H9 (cell line): ENCODE measurements around the gene DPH3. TPM values are rescaled to one million over a fixed set of nuclear protein-coding genes. Genes with fewer than 3 reads are reported as not detected.
A peak's percentile ranks its signal among the peaks of the same experiment; 100 is the strongest.

Source experiments
- DNase-seq: peaks from one replicate; pipeline ENCODE4 v3.0.0-alpha.2; 2017
- H2AFZ ChIP-seq: one replicate; pipeline ENCODE4 v1.6.1; 2013; ENCODE audit warnings: mild to moderate bottlenecking, low read length, control low read depth, moderate library complexity
- H2AK5ac ChIP-seq: 2 replicates; pipeline ENCODE4 v1.6.1; 2013; ENCODE audit warnings: low read length, control low read depth, mixed read lengths; ENCODE audit not compliant: insufficient read length
- H2BK120ac ChIP-seq: one replicate; pipeline ENCODE4 v1.6.1; 2013; ENCODE audit warnings: low read depth, mild to moderate bottlenecking, low read length, control low read depth, inconsistent platforms; ENCODE audit not compliant: poor library complexity, severe bottlenecking
- H2BK12ac ChIP-seq: 2 replicates; pipeline ENCODE4 v1.6.1; 2013; ENCODE audit warnings: low read length, control low read depth, mixed read lengths, low read depth; ENCODE audit not compliant: insufficient read length
- H2BK15ac ChIP-seq: 2 replicates; pipeline ENCODE4 v1.6.1; 2013; ENCODE audit warnings: low read depth, low read length, control low read depth
- H2BK20ac ChIP-seq: one replicate; pipeline ENCODE4 v1.6.1; 2013; ENCODE audit warnings: low read depth, mild to moderate bottlenecking, low read length, control low read depth, inconsistent platforms; ENCODE audit not compliant: poor library complexity, severe bottlenecking
- H2BK5ac ChIP-seq: 2 replicates; pipeline ENCODE4 v1.6.1; 2013; ENCODE audit warnings: low read length, control low read depth, mixed read lengths; ENCODE audit not compliant: insufficient read length
- H3K14ac ChIP-seq: 2 replicates; pipeline ENCODE4 v1.6.1; 2013; ENCODE audit warnings: low read length, control low read depth; ENCODE audit not compliant: insufficient read depth
- H3K18ac ChIP-seq: 2 replicates; pipeline ENCODE4 v1.6.1; 2013; ENCODE audit warnings: low read depth, mild to moderate bottlenecking, mixed read lengths, low read length, control low read depth; ENCODE audit not compliant: insufficient read length
- H3K23ac ChIP-seq: 2 replicates; pipeline ENCODE4 v1.6.1; 2013; ENCODE audit warnings: low read length, control low read depth, mixed read lengths, low read depth; ENCODE audit not compliant: insufficient read length
- H3K23me2 ChIP-seq: 2 replicates; pipeline ENCODE4 v1.6.1; 2013; ENCODE audit warnings: low read depth, mild to moderate bottlenecking, mixed read lengths, low read length, control low read depth; ENCODE audit not compliant: insufficient read length, poor library complexity, severe bottlenecking
- H3K27ac ChIP-seq: 2 replicates; pipeline ENCODE4 v1.5.1; 2013; ENCODE audit warnings: low read length, control low read depth, mixed read lengths, low read depth; ENCODE audit not compliant: insufficient read length
- H3K27me3 ChIP-seq: 2 replicates; pipeline ENCODE4 v1.6.1; 2013; ENCODE audit warnings: low read length, control low read depth, inconsistent platforms; ENCODE audit not compliant: insufficient read depth
- H3K4ac ChIP-seq: 2 replicates; pipeline ENCODE4 v1.6.1; 2013; ENCODE audit warnings: low read depth, mild to moderate bottlenecking, control low read depth, inconsistent platforms, low read length, moderate library complexity
- H3K4me1 ChIP-seq: 2 replicates; pipeline ENCODE4 v1.6.1; 2013; ENCODE audit warnings: low read length, control low read depth, inconsistent platforms; ENCODE audit not compliant: insufficient read depth
- H3K4me2 ChIP-seq: 2 replicates; pipeline ENCODE4 v1.6.1; 2013; ENCODE audit warnings: low read length, control low read depth, mixed read lengths; ENCODE audit not compliant: insufficient read length, insufficient read depth
- H3K56ac ChIP-seq: 2 replicates; pipeline ENCODE4 v1.6.1; 2013; ENCODE audit warnings: low read depth, mild to moderate bottlenecking, mixed read lengths, low read length, control low read depth; ENCODE audit not compliant: insufficient read length
- H3K79me1 ChIP-seq: 2 replicates; pipeline ENCODE4 v1.6.1; 2013; ENCODE audit warnings: low read depth, mild to moderate bottlenecking, moderate library complexity, low read length, control low read depth, inconsistent platforms; ENCODE audit not compliant: insufficient read depth, poor library complexity, severe bottlenecking
- H3K79me2 ChIP-seq: 2 replicates; pipeline ENCODE4 v1.6.1; 2013; ENCODE audit warnings: low read length, control low read depth, inconsistent platforms; ENCODE audit not compliant: insufficient read depth
- H3K9ac ChIP-seq: 2 replicates; pipeline ENCODE4 v1.6.1; 2013; ENCODE audit warnings: low read length, control low read depth, mixed read lengths; ENCODE audit not compliant: insufficient read length; ENCODE audit errors: extremely low read depth
- H3K9me3 ChIP-seq: one replicate; pipeline ENCODE4 v1.6.1; 2013; ENCODE audit warnings: low read depth, low read length, inconsistent platforms; ENCODE audit not compliant: control insufficient read depth
- H3T11ph ChIP-seq: one replicate; pipeline ENCODE4 v1.6.1; 2013; ENCODE audit warnings: mild to moderate bottlenecking, low read length, control low read depth, inconsistent platforms
- H4K20me1 ChIP-seq: one replicate; pipeline ENCODE4 v1.6.1; 2013; ENCODE audit not compliant: control insufficient read depth, insufficient read length, insufficient read depth
- H4K5ac ChIP-seq: 2 replicates; pipeline ENCODE4 v1.6.1; 2013; ENCODE audit warnings: low read depth, mild to moderate bottlenecking, mixed read lengths, low read length, control low read depth; ENCODE audit not compliant: insufficient read length
- H4K8ac ChIP-seq: replicated peaks from 2 replicates; pipeline ENCODE4 v1.6.1; 2013; ENCODE audit warnings: low read length, control low read depth, mixed read lengths, low read depth; ENCODE audit not compliant: insufficient read length
- H4K91ac ChIP-seq: 2 replicates; pipeline ENCODE4 v1.6.1; 2013; ENCODE audit warnings: low read depth, mild to moderate bottlenecking, moderate library complexity, mixed read lengths, low read length, control low read depth; ENCODE audit not compliant: insufficient read length
- H3K27ac Mint-ChIP-seq, 3 experiments: 2 replicates in 2 of 3; 3 replicates in 1 of 3; pipeline ENCODE4 v1.8.0; 2020 to 2021; ENCODE audit warnings: mixed read lengths in 3 of 3, mild to moderate bottlenecking in 1 of 3, moderate library complexity in 1 of 3
- H3K27me3 Mint-ChIP-seq: 2 replicates; pipeline ENCODE4 v1.8.0; 2021; ENCODE audit warnings: low read depth, mild to moderate bottlenecking, moderate library complexity, mixed read lengths
- H3K36me3 Mint-ChIP-seq, 3 experiments: 2 replicates in 2 of 3; 3 replicates in 1 of 3; pipeline ENCODE4 v1.8.0; 2020 to 2021; ENCODE audit warnings: low read depth in 3 of 3, mixed read lengths in 3 of 3; ENCODE audit not compliant: insufficient read depth in 1 of 3
- H3K4me1 Mint-ChIP-seq, 2 experiments: 2 replicates each; pipeline ENCODE4 v1.8.0; 2020; ENCODE audit warnings: mixed read lengths in 2 of 2
- H3K4me3 Mint-ChIP-seq, 2 experiments: 2 replicates in 1 of 2; 3 replicates in 1 of 2; pipeline ENCODE4 v1.8.0; 2020 to 2021; ENCODE audit warnings: mild to moderate bottlenecking in 2 of 2, mixed read lengths in 2 of 2, moderate library complexity in 1 of 2
- H3K9me3 Mint-ChIP-seq, 2 experiments: 2 replicates in 1 of 2; 3 replicates in 1 of 2; pipeline ENCODE4 v1.8.0; 2020; ENCODE audit warnings: mild to moderate bottlenecking in 2 of 2, mixed read lengths in 2 of 2, moderate library complexity in 1 of 2
- CTCF ChIP-seq: fragments of 200-600 bp; sonication (generic); conservative IDR thresholded peaks from 3 replicates; pipeline ENCODE4 v1.8.0; 2021; ENCODE audit warnings: antibody characterized with exemption, mild to moderate bottlenecking
- WGBS: extraction: QIAGEN DNeasy Blood & Tissue Kit; methylation state at CpG from one replicate; pipeline ENCODE4 v1.1.7; 2013; ENCODE audit warnings: missing lambda C conversion rate, low lambda C conversion rate, mixed read lengths; ENCODE audit not compliant: insufficient read length; ENCODE audit errors: extremely low coverage; 5-methylcytosine and 5-hydroxymethylcytosine counted together
- total RNA-seq: library from RNA; stranded (reverse); gene quantifications from 2 replicates; pipeline ENCODE4 v1.2.1, GENCODE V29; 2021

The DPH3 gene
- total RNA-seq, 1 experiment from 2014 or later = 36.2 TPM

- Mint-ChIP-seq H3K36me3 (peaks cover 7 to 32% (median 8%) of the 10 kb centered on the region in 3 experiments; a peak in 6 of 7 replicates), H3K27ac (peak overlapping the region in 2 of 3 experiments; percentile 26 to 46; a peak in 2 of 7 replicates), H3K27me3 (no peaks in the 10 kb centered on the region), H3K4me3 (no peak overlapping the region), H3K9me3 (no peaks in the 10 kb centered on the region), H3K4me1 (no peaks in the 10 kb centered on the region)
- Histone ChIP-seq H3K27ac (no peak overlapping the region), H2BK15ac (no peak overlapping the region), H3K4me2 (no peak overlapping the region), H2BK120ac (no peak overlapping the region), H3K79me2 (no peaks in the 10 kb centered on the region), H3K79me1 (no peaks in the 10 kb centered on the region), H3K9me3 (no peaks in the 10 kb centered on the region), H3K56ac (no peak overlapping the region), H4K91ac (no peak overlapping the region), H2AK5ac (no peak overlapping the region), H4K5ac (no peak overlapping the region), H3K4ac (no peak overlapping the region), H3K9ac (no peak overlapping the region), H2AFZ (no peak overlapping the region), H4K8ac (no peak overlapping the region), H4K20me1 (no peaks in the 10 kb centered on the region), H3K23ac (no peak overlapping the region), H3T11ph (no peak overlapping the region), H3K23me2 (no peaks in the 10 kb centered on the region), H3K18ac (no peak overlapping the region), H2BK20ac (no peak overlapping the region), H2BK5ac (no peak overlapping the region), H3K4me1 (no peaks in the 10 kb centered on the region), H3K14ac (no peak overlapping the region), H2BK12ac (no peak overlapping the region), H3K27me3 (no peaks in the 10 kb centered on the region)
- no peak for TF ChIP-seq CTCF
- no CpG with 5 or more reads among the region's 1 CpG for whole genome bisulfite sequencing
- no peak for DNase-seq
Measured at GRCh38 chr3:16284633-16285032, 19.9 kb upstream of the DPH3 start.
